OCI-M1 (cell line): ENCODE results near the gene OGFOD3.
"Not testable (repeated sequence)": the region's sequence is repeated elsewhere in the genome, so short reads cannot be mapped to it uniquely, and the experiment has no call there.

Experiments
- DNase-seq: peaks from one replicate; lab custom pipeline; 2025; lab: John Stamatoyannopoulos, UW

The OGFOD3 gene

GRCh38 chr17:82373072-82373452 is 45.3 kb downstream of the OGFOD3 start:
- not testable (repeated sequence) for DNase-seq

- DNase-seq = no peak
Observed at GRCh38 chr17:82372249-82373071, 45.9 kb downstream of the OGFOD3 start.

- no peak for DNase-seq
Observed at GRCh38 chr17:82371333-82372248, 46.8 kb downstream of the OGFOD3 start, which contains the start of gene UTS2R. UTS2R (plus strand) TSS chr17:82371765; CDS start chr17:82374325, 2,560 bp downstream.

GRCh38 chr17:82370471-82371332 is 47.7 kb downstream of the OGFOD3 start:
- DNase-seq = no peak

GRCh38 chr17:82369211-82369610 is 49.2 kb downstream of the OGFOD3 start:
- DNase-seq = no peak

GRCh38 chr17:82367724-82368524 is 50.5 kb downstream of the OGFOD3 start:
- DNase-seq = peak; percentile 99

GRCh38 chr17:82366749-82367148 is 51.6 kb downstream of the OGFOD3 start:
- DNase-seq = no peak

GRCh38 chr17:82365606-82366295 is 52.6 kb downstream of the OGFOD3 start:
- DNase-seq = no peak

GRCh38 chr17:82361885-82362633 is 56.3 kb downstream of the OGFOD3 start:
- no peak for DNase-seq

- not testable (repeated sequence) for DNase-seq
Observed at GRCh38 chr17:82359451-82360074, 58.8 kb downstream of the OGFOD3 start.

GRCh38 chr17:82358465-82359350 is 59.7 kb downstream of the OGFOD3 start, which contains the start of gene TEX19:
TEX19 (plus strand) TSS chr17:82359247; CDS start chr17:82362151, 2,904 bp downstream.
- DNase-seq = peak; percentile 63

GRCh38 chr17:82357394-82357793 is 61.0 kb downstream of the OGFOD3 start:
- DNase-seq = no peak

GRCh38 chr17:82356845-82357355 is 61.5 kb downstream of the OGFOD3 start:
- DNase-seq = no peak

GRCh38 chr17:82355770-82356427 is 62.5 kb downstream of the OGFOD3 start:
- DNase-seq = no peak

GRCh38 chr17:82354804-82355308 is 63.5 kb downstream of the OGFOD3 start:
- DNase-seq = no peak

- no peak for DNase-seq
Observed at GRCh38 chr17:82353484-82353883, 64.9 kb downstream of the OGFOD3 start.
